NCI-H526 treated with DMSO at 0.1 percent for 48 hours (cell line): ENCODE results near the gene RPL27.

Experiments
- DNase-seq: peaks from one replicate; lab custom pipeline; 2025; lab: John Stamatoyannopoulos, UW

RPL27 gene

DNA sequence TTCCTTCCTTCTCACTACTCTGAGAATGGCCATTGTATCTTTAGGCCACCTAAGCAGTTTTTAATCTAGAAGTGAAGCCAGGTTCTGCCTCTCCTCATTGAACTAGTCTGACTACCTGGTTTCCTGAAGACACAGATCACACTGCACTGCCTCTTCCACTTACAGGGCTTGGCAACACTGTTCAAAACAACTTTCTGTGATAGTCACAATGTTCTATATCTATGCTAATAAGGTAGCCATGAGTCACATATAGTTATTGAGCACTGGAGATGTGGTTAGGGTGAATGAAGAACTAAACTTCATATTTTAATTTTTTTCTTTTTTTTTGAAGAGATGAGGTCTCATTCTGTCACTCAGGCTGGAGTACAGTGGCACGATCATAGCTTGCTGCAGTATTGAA lies 53.8 kb downstream of the RPL27 start:
- no peak for DNase-seq
